Suprapubic skin (tissue), 4 donors: ENCODE results near the gene SVEP1.

Experiments used
- EP300 ChIP-seq: sonication (generic); formaldehyde crosslinking; IDR thresholded peaks from one replicate; pipeline ENCODE4 v1.6.1; 2017; ENCODE audit warnings: antibody characterized with exemption
- POLR2A ChIP-seq, 2 donors: fragments of 450-650 bp; IDR thresholded peaks; one replicate each; pipeline ENCODE4 v1.6.1; 2017; ENCODE audit warnings: antibody characterized with exemption in 2 of 2, mild to moderate bottlenecking in 2 of 2, moderate library complexity in 2 of 2
- POLR2AphosphoS5 ChIP-seq, 3 donors: sonication (generic); formaldehyde crosslinking; IDR thresholded peaks; one replicate each; pipeline ENCODE4 v1.6.1; 2017; ENCODE audit warnings: antibody characterized with exemption in 3 of 3
- TF ChIP-seq, protein P1 (sequence below), 2 donors: fragments of 200-600 bp in 1 of 2; fragments of 450-650 bp in 1 of 2; sonication (generic) in 1 of 2; IDR thresholded peaks; one replicate each; pipeline ENCODE4 v1.5.1; 2016 to 2019; ENCODE audit warnings: antibody characterized with exemption in 2 of 2, mild to moderate bottlenecking in 1 of 2, moderate library complexity in 1 of 2

DNA sequence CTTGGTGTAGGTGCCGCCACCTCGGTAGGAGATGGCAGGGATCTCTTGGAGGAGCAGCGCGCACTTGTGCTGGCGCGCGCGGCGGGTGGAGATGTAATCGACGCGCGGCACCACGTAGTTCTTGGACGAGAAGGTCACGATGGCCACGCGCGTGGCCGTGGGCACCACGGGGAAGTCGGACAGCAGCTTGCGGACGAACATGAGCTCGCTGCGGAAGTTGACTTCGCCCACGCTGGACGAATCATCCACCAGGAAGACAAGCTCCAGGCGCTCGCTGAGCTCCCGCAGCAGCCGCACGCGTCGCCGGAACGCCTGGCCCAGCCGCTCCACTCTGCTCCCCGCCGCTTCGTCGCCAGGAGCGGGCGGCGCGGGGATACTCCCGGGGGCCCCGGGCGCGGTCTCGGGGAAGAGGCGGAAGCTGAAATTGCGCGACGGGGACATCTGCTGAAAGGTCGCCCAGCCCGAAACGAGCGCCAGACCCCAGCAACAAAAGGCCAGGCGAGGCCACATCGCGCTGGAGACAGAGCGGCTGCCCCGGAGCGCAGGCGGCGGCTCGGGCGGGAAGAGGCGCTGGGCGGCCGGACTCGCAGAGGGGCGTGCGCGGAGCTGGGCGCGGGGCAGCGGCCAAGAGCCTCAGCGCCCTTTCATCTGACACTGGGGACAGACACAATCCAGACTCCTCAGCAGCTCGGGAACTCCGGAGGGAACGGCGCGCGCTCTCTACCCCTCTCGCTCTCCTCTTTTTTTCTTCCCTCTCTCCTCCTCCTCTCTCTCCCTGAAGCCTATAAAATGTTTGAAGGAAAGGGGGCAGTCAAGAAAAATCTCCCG is at the start of gene SVEP1:
- TF ChIP-seq POLR2A (IDR thresholded peaks at IDR 0.05) (peak in 1 of 2 donors; percentile 21), POLR2AphosphoS5 (IDR thresholded peaks at IDR 0.05) (peak in 1 of 3 donors; percentile 14), EP300 (no peak)
- TF ChIP-seq, protein P1, sequence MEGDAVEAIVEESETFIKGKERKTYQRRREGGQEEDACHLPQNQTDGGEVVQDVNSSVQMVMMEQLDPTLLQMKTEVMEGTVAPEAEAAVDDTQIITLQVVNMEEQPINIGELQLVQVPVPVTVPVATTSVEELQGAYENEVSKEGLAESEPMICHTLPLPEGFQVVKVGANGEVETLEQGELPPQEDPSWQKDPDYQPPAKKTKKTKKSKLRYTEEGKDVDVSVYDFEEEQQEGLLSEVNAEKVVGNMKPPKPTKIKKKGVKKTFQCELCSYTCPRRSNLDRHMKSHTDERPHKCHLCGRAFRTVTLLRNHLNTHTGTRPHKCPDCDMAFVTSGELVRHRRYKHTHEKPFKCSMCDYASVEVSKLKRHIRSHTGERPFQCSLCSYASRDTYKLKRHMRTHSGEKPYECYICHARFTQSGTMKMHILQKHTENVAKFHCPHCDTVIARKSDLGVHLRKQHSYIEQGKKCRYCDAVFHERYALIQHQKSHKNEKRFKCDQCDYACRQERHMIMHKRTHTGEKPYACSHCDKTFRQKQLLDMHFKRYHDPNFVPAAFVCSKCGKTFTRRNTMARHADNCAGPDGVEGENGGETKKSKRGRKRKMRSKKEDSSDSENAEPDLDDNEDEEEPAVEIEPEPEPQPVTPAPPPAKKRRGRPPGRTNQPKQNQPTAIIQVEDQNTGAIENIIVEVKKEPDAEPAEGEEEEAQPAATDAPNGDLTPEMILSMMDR (IDR thresholded peaks at IDR 0.05), result no peak
